HG02943 (cell line): ENCODE results near the gene KCNK3.
"Not testable (repeated sequence)": the region's sequence is repeated elsewhere in the genome, so short reads cannot be mapped to it uniquely, and the experiment has no call there.

Experiments used
- ATAC-seq: cut with Tn5 transposase; IDR thresholded peaks from one replicate; pipeline ENCODE4 v1.9.1; 2021; ENCODE audit warnings: mild to moderate bottlenecking, low read depth, moderate library complexity; ENCODE audit not compliant: unreplicated experiment

Gene KCNK3

DNA sequence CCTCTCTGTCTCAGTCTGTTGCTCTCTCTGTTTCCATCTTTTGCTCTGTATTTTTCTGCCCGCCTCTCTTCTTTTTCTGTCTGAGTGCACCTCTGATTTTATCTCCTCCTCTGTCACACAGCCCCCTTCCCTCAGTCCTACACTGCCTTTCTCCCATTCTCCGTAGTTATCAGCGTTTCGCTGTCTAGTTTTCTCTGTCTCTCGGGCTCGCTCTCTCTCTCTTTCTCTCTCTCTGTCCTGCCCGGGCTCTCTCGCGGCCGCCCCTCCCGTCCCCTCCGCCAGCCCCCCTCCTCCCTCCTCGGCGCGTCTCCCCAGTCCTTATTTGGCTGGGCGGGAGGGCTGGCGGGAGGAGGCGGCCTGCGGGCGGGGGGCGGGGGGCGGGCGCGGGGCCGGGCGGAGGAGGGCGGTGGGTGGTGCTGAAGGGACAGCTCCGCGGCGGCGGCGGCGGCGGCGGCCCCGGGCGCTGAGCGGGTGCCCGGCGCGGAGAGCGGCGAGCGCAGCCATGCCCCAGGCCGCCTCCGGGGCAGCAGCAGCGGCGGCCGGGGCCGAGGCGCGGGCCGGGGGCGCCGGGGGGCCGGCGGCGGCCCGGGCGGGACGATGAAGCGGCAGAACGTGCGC lies at the start of gene KCNK3:
Gene KCNK3, plus strand, starts transcription at position 444 of the 618 bp plus-strand sequence. Its CDS starts 154 bp downstream, at position 598.
- ATAC-seq, result no peak

DNA sequence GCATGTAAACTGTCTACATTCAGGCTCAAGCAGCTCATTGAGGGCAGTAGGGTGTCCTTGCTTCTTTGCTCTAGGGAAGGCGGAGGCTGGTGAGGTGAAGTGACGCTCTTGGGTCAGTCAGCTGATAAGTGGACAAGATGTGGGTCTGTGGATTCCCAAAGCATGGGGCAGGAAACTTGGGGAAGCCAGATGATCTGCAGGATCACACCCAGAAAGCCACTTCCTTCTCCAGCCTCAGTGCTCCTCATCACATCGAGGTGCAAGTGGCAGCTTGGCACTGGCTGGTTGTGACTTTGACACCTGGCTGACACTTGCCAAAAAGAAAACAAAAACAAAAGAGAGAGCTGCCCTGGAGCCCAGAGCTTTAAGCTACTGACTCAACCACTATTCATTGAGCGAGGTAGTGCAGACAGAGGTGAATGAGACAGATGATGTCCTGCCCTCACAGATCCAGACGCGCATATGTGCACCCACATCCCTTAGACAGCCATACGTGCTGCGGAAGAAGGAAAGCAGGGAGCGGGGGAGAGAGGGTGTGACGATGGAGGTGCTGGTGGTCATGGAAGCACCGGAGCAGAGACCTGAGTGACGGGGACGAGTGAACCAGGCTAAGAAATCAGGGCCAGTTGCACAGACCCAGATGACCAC lies 48.2 kb upstream of the KCNK3 start:
- ATAC-seq, result no peak

- no peak for ATAC-seq
Measured at GRCh38 chr2:26645762-26646161, 46.8 kb upstream of the KCNK3 start.

DNA sequence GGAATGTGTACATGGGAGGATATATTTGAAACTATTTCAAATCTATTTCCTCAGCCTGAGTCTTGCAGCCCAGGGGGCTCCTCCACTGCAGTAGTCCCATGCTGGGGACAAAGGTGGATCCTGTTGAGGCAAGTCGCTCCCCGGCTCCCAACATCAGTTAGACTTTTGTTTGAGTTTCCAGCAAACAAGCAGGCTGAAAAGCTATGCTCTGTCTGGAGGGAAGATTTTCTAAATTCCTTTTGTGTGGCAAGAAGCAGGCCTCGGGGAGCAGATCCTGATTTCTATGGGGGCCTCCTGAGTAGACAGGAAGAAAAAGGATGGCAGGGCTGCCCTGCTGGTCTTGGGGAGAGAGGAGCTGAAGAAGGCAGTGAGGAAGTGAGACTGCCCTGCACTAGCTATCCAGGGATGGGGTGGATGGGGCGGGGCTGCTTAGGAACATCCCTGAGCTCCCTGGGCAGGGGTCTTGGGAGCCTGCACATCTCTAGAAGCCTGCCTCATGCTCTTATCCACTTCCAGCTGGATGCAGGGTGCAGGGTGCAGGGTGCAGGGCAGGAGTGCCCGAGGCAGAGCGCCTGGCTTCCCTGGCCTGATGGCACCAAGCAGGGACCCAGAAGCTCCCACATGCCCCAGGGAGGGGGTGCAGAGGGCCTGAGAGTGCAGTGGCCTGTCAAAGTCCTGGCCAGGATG lies 45.4 kb upstream of the KCNK3 start:
- ATAC-seq, result no peak

DNA sequence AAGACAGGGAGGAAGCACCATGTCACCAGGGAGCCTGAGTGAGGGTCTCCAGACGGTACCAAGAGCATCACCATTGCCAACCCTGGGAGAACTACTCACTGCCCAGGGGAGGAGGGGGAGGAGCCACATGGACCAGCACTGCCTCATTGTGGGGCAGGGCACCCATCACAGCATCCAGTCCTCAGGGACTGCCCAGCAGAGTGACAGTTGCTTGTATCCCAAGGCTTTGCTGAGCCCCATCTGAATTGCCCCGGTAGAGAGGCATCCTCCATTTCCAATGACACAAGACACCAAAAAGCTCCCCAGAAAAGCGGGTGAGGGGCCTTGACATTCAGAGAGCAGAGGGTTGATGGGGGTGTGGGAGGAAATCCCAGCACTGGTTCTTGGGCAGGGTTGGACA lies 44.5 kb upstream of the KCNK3 start:
- ATAC-seq, result no peak

GRCh38 chr2:26648516-26648915 lies 44.0 kb upstream of the KCNK3 start:
- no peak for ATAC-seq

DNA sequence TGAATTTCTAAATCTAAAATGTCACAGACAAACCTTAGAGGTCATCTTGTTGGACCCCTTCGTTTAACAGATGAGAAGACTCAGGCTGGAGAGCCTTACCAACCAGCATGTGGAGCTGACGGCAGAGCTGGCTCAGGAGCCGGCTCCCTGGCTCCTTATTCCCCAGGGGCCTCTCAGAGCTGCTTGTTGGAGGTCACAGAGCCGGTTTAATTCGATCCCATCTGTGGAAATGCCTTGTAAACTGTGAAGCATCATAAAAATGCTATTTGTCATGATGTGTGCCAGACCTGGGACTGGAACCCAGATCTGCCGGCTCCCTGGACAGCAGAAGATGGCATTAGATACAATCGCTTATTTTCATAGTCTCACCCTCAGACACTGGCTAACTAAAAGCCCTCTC lies 43.2 kb upstream of the KCNK3 start:
- ATAC-seq, result no peak

DNA sequence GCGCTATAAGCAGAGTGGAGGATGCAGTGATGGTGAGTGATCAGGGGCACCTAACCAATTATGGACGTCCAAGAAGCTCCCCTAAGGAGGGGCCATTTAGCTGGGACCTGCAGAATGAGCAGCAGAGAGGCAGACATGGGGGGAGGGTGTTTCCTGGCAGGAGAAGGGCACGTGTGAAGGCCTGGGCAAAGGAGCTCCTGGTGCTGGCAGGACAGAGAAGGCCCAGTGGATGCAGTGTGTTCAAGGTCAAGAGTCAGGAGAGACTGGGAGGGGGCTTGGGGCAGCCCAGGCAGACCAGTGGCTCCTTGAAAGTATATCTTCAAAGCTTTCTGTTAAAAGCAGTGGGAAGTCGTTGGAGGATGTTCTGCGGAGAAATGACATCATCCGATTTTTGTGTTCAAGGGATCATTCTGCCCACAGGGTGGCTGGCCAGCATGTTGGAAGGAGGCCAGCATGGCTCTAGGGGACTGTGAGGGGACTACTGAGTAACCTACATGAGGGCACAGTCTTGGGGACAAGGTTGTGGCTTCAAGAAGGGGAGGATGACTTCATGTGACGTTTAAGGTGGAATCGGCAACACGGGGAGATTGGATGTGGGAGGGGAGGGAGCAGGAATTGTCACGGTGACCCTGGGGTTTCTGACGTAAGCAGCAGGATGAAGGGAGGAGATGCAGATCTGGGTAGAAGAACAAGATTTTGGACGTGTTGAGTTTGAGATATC lies 42.4 kb upstream of the KCNK3 start:
- no peak for ATAC-seq

- no peak for ATAC-seq
Measured at GRCh38 chr2:26650713-26651469, 41.6 kb upstream of the KCNK3 start.

DNA sequence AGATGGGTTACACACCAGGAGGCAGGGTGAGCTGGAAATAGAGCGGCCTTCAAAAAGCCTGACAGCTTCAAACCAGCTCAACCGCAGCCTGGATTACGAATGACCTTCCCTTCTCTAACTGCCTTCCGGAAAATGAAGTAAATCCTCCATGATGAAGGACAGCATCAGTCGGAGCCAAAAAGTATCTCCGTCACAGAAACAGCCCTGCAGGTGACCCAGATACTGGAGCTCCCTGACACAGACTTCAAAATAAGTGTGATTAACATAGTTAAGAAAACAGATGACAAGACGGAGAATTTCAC lies 41.1 kb upstream of the KCNK3 start:
- no peak for ATAC-seq

DNA sequence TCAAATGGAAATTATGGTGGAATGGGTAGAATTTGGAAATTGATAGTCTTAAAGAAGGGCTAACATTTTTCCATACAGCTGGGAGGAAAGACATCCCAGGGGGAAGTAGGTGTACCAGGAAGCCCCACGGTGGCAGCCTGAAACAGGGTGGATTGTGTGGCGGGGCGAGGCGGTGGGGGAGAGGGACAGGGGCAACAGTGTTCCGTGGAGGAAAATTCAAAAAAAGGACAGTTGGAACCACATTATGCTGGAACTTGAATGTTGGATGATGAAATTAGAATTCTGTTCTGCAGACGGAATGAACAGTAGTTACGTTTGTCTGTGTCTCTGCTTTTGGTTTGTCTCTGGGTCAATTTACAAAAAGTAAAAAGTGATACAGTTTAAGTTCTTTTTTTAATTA lies 40.7 kb upstream of the KCNK3 start:
- ATAC-seq, result no peak

- ATAC-seq, result no peak
Measured at GRCh38 chr2:26652361-26653041, 40.0 kb upstream of the KCNK3 start.

GRCh38 chr2:26653207-26654060 lies 39.1 kb upstream of the KCNK3 start:
- no peak for ATAC-seq

DNA sequence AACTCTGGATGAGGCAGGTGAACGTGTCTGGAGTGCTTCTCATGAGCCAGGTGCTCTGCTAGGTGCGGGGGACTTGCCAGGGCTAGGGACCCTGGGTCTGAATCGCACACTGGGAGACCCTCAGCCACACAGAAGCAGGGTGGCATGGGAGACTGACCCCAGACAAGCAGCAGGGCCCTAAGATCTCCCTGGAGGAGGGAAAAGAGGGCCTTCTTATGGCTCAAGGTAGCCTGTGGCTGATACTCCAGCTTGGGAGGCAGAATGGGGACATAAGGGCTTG lies 38.5 kb upstream of the KCNK3 start:
- no peak for ATAC-seq

- ATAC-seq, result not testable (repeated sequence)
Measured at GRCh38 chr2:26655120-26655519, 37.4 kb upstream of the KCNK3 start.

GRCh38 chr2:26655611-26656195 lies 36.8 kb upstream of the KCNK3 start:
- no peak for ATAC-seq

- ATAC-seq, result no peak
Measured at GRCh38 chr2:26657265-26657664, 35.3 kb upstream of the KCNK3 start.

DNA sequence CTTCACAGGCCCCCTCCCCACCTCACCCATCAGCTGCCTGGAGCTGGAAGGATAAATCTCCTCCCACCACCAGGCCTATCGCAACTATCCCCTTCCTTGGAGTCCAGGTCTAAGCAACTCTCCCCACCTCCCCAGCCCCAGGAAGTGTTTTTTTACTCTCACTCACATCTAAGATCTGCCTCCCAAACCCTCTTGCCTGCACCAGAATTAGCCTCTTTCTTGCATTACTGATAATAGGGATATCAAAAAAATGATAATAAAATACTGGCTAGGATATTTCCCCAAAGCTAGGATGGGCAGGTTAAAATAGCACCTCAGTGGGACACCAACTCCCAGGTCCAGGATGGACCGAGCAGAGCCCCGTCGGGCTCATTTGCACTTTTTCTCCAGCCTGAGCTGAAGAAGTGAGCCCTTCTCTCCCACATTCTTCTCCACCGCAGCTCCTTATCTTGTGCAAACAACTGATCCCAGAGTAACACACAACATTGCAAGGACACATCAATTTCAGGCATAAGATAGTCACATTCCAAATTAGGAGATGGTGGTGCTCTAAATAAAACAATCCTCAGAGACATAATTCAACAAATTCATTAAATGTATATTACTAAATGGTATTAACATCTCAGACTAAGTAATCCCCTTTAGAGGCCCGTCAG lies 33.7 kb upstream of the KCNK3 start:
- no peak for ATAC-seq
